Prostate gland (tissue), 2 donors: Measurements from ENCODE around the gene NCOA3.

Source experiments
- CTCF ChIP-seq, 4 experiments: fragments of 200-600 bp in 2 of 4; fragments of 450-650 bp in 2 of 4; sonication (generic) in 2 of 4; IDR thresholded peaks; 1 replicate in 3 of 4; 2 replicates in 1 of 4; pipeline ENCODE4 v1.5.1; 2016 to 2019; ENCODE audit warnings: antibody characterized with exemption in 4 of 4, mild to moderate bottlenecking in 2 of 4, moderate library complexity in 2 of 4
- POLR2A ChIP-seq: fragments of 450-650 bp; IDR thresholded peaks from one replicate; pipeline ENCODE4 v1.6.1; 2016; ENCODE audit warnings: antibody characterized with exemption, mild to moderate bottlenecking
- POLR2AphosphoS5 ChIP-seq: sonication (generic); formaldehyde crosslinking; IDR thresholded peaks from one replicate; pipeline ENCODE4 v1.6.1; 2017; ENCODE audit warnings: antibody characterized with exemption

- no peak for TF ChIP-seq CTCF (IDR thresholded peaks at IDR 0.05)
- no peak for TF ChIP-seq POLR2A
- no peak for TF ChIP-seq POLR2AphosphoS5
Observed at GRCh38 chr20:47468290-47469050, 33.2 kb upstream of the NCOA3 start.
